NCI-H128 (cell line): ENCODE measurements around the gene LRWD1.
"Not testable (repeated sequence)": the region's sequence is repeated elsewhere in the genome, so short reads cannot be mapped to it uniquely, and the experiment has no call there.

Experiments
- DNase-seq: peaks from one replicate; lab custom pipeline; 2025; ENCODE audit not compliant: unreplicated experiment; lab: John Stamatoyannopoulos, UW

LRWD1 gene

GRCh38 chr7:102439963-102440795 is 24.6 kb upstream of the LRWD1 start:
- no peak for DNase-seq

GRCh38 chr7:102444961-102445673 is 19.7 kb upstream of the LRWD1 start:
- no peak for DNase-seq

GRCh38 chr7:102445674-102446071 is 19.1 kb upstream of the LRWD1 start:
- DNase-seq, result no peak

- DNase-seq, result no peak
Measured at GRCh38 chr7:102446387-102447156, 18.2 kb upstream of the LRWD1 start.

GRCh38 chr7:102447311-102447710 is 17.5 kb upstream of the LRWD1 start:
- no peak for DNase-seq

- DNase-seq, result no peak
Measured at GRCh38 chr7:102449136-102449535, 15.6 kb upstream of the LRWD1 start.

GRCh38 chr7:102450242-102450641 is 14.5 kb upstream of the LRWD1 start:
- DNase-seq, result no peak

GRCh38 chr7:102451371-102452054 is 13.3 kb upstream of the LRWD1 start:
- DNase-seq, result no peak

- DNase-seq, result no peak
Measured at GRCh38 chr7:102452451-102452850, 12.3 kb upstream of the LRWD1 start.

- DNase-seq, result no peak
Measured at GRCh38 chr7:102453319-102453718, 11.5 kb upstream of the LRWD1 start.

GRCh38 chr7:102454468-102454867 is 10.3 kb upstream of the LRWD1 start:
- DNase-seq, result no peak

GRCh38 chr7:102454932-102455331 is 9.9 kb upstream of the LRWD1 start:
- not testable (repeated sequence) for DNase-seq

GRCh38 chr7:102455596-102455995 is 9.2 kb upstream of the LRWD1 start:
- no peak for DNase-seq

- DNase-seq, result no peak
Measured at GRCh38 chr7:102456327-102456726, 8.5 kb upstream of the LRWD1 start.

- DNase-seq, result no peak
Measured at GRCh38 chr7:102457352-102457924, 7.3 kb upstream of the LRWD1 start.

GRCh38 chr7:102459221-102459844 is 5.5 kb upstream of the LRWD1 start:
- DNase-seq, result no peak

- DNase-seq, result no peak
Measured at GRCh38 chr7:102460467-102460866, 4.3 kb upstream of the LRWD1 start.

GRCh38 chr7:102463841-102464576 is 775 bp upstream of the LRWD1 start:
- no peak for DNase-seq

- no peak for DNase-seq
Measured at GRCh38 chr7:102466097-102466496, 1.3 kb downstream of the LRWD1 start.
